ENCODE data around the gene C7orf25.

Gene C7orf25

GRCh38 chr7:42911454-42912447, at the start of gene C7orf25:
Gene C7orf25, minus strand, starts transcription at chr7:42912070. Its CDS starts 1,170 bp downstream, at chr7:42910900.
- in situ Hi-C loops (cut with HindIII; ENCODE audit: low pct_unique_long_range_greater_than_20kb, low sequenced_read_pairs) = no loop called here
- TF ChIP-seq JUND (IDR thresholded peaks at IDR 0.05; ENCODE audit: low read depth) = no peak
- peak; percentile 96 to 97 for DNase-seq (ENCODE audit: low read depth in 1 of 2, low spot score in 1 of 2)

- DNase-seq (ENCODE audit: low read depth in 1 of 2, low spot score in 1 of 2) = no peak
- in situ Hi-C loops (cut with HindIII; ENCODE audit: low pct_unique_long_range_greater_than_20kb, low sequenced_read_pairs) = no loop called here
- TF ChIP-seq JUND (IDR thresholded peaks at IDR 0.05; ENCODE audit: low read depth) = no peak
Measured at GRCh38 chr7:42961170-42961569, 49.3 kb upstream of the C7orf25 start.

- TF ChIP-seq JUND (IDR thresholded peaks at IDR 0.05; ENCODE audit: low read depth) = no peak
- no peak for DNase-seq (ENCODE audit: low read depth in 1 of 2, low spot score in 1 of 2)
- in situ Hi-C loops (cut with HindIII; ENCODE audit: low pct_unique_long_range_greater_than_20kb, low sequenced_read_pairs) = no loop called here
Measured at GRCh38 chr7:42960762-42961161, 48.9 kb upstream of the C7orf25 start.

GRCh38 chr7:42959549-42959948, 47.7 kb upstream of the C7orf25 start:
- in situ Hi-C loops (cut with HindIII; ENCODE audit: low pct_unique_long_range_greater_than_20kb, low sequenced_read_pairs) = no loop called here
- no peak for DNase-seq (ENCODE audit: low read depth in 1 of 2, low spot score in 1 of 2)
- no peak for TF ChIP-seq JUND (IDR thresholded peaks at IDR 0.05; ENCODE audit: low read depth)

- no peak for DNase-seq (ENCODE audit: low read depth in 1 of 2, low spot score in 1 of 2)
- in situ Hi-C loops (cut with HindIII; ENCODE audit: low pct_unique_long_range_greater_than_20kb, low sequenced_read_pairs) = no loop called here
- TF ChIP-seq JUND (IDR thresholded peaks at IDR 0.05; ENCODE audit: low read depth) = no peak
Measured at GRCh38 chr7:42956062-42956461, 44.2 kb upstream of the C7orf25 start.

- in situ Hi-C loops (cut with HindIII; ENCODE audit: low pct_unique_long_range_greater_than_20kb, low sequenced_read_pairs) = no loop called here
- DNase-seq (ENCODE audit: low read depth in 1 of 2, low spot score in 1 of 2) = no peak
- no peak for TF ChIP-seq JUND (IDR thresholded peaks at IDR 0.05; ENCODE audit: low read depth)
Measured at GRCh38 chr7:42953994-42954393, 42.1 kb upstream of the C7orf25 start.

- no peak for DNase-seq (ENCODE audit: low read depth in 1 of 2, low spot score in 1 of 2)
- in situ Hi-C loops (cut with HindIII; ENCODE audit: low pct_unique_long_range_greater_than_20kb, low sequenced_read_pairs) = no loop called here
- no peak for TF ChIP-seq JUND (IDR thresholded peaks at IDR 0.05; ENCODE audit: low read depth)
Measured at GRCh38 chr7:42952328-42952727, 40.5 kb upstream of the C7orf25 start.

GRCh38 chr7:42950417-42950816, 38.5 kb upstream of the C7orf25 start:
- in situ Hi-C loops (cut with HindIII; ENCODE audit: low pct_unique_long_range_greater_than_20kb, low sequenced_read_pairs) = no loop called here
- TF ChIP-seq JUND (IDR thresholded peaks at IDR 0.05; ENCODE audit: low read depth) = no peak
- no peak for DNase-seq (ENCODE audit: low read depth in 1 of 2, low spot score in 1 of 2)

- TF ChIP-seq JUND (IDR thresholded peaks at IDR 0.05; ENCODE audit: low read depth) = no peak
- in situ Hi-C loops (cut with HindIII; ENCODE audit: low pct_unique_long_range_greater_than_20kb, low sequenced_read_pairs) = no loop called here
- no peak for DNase-seq (ENCODE audit: low read depth in 1 of 2, low spot score in 1 of 2)
Measured at GRCh38 chr7:42947521-42947920, 35.7 kb upstream of the C7orf25 start.

GRCh38 chr7:42946627-42946950, 34.7 kb upstream of the C7orf25 start:
- no peak for TF ChIP-seq JUND (IDR thresholded peaks at IDR 0.05; ENCODE audit: low read depth)
- DNase-seq (ENCODE audit: low read depth in 1 of 2, low spot score in 1 of 2) = no peak
- in situ Hi-C loops (cut with HindIII; ENCODE audit: low pct_unique_long_range_greater_than_20kb, low sequenced_read_pairs) = no loop called here

- no peak for TF ChIP-seq JUND (IDR thresholded peaks at IDR 0.05; ENCODE audit: low read depth)
- DNase-seq (ENCODE audit: low read depth in 1 of 2, low spot score in 1 of 2) = no peak
- in situ Hi-C loops (cut with HindIII; ENCODE audit: low pct_unique_long_range_greater_than_20kb, low sequenced_read_pairs) = no loop called here
Measured at GRCh38 chr7:42945821-42946626, 34.2 kb upstream of the C7orf25 start.

- DNase-seq (ENCODE audit: low read depth in 1 of 2, low spot score in 1 of 2) = peak; percentile 70 to 88
- TF ChIP-seq JUND (IDR thresholded peaks at IDR 0.05; ENCODE audit: low read depth) = no peak
- in situ Hi-C loops (cut with HindIII; ENCODE audit: low pct_unique_long_range_greater_than_20kb, low sequenced_read_pairs) = no loop called here
Measured at GRCh38 chr7:42940985-42941847, 29.3 kb upstream of the C7orf25 start.

All from T47D (cell line).